Loucy (cell line): ENCODE measurements around the gene DDX42.

Source experiments
- CTCF ChIP-seq: fragments of 200-600 bp; sonication (generic); conservative IDR thresholded peaks from 2 replicates; pipeline ENCODE4 v1.5.1; 2014; ENCODE audit warnings: mild to moderate bottlenecking, antibody characterized with exemption, low read length
- EZH2phosphoT487 ChIP-seq: fragments of 200-600 bp; IDR thresholded peaks from 2 replicates; pipeline ENCODE4 v1.6.1; 2018; ENCODE audit warnings: antibody characterized with exemption, mild to moderate bottlenecking, moderate library complexity, borderline replicate concordance

GRCh38 chr17:63754046-63754445 lies 19.9 kb upstream of the DDX42 start:
- no peak for TF ChIP-seq CTCF
- TF ChIP-seq EZH2phosphoT487: no peak
